Astrocyte (in vitro differentiated cells and primary cell): ENCODE data around the gene C13orf46. TPM values are rescaled to one million over a fixed set of nuclear protein-coding genes. Genes with fewer than 3 reads are reported as not detected.

Experiments
- DNase-seq: peaks from one replicate; pipeline ENCODE4 v3.0.0-alpha.2; 2010; ENCODE audit warnings: low read depth
- FAIRE-seq: peaks from 2 replicates; lab custom pipeline; 2011; peaks lifted over from hg19 to GRCh38; lab: Jason Lieb, UNC
- H2AFZ ChIP-seq: 2 replicates; pipeline ENCODE4 v1.6.0; 2012; ENCODE audit warnings: low read depth, low read length, inconsistent platforms
- H3K27ac ChIP-seq: 2 replicates; pipeline ENCODE4 v1.5.1; 2011; ENCODE audit warnings: low read depth, low read length, inconsistent platforms
- H3K27me3 ChIP-seq: 2 replicates; pipeline ENCODE4 v1.6.0; 2011; ENCODE audit warnings: low read length, inconsistent platforms; ENCODE audit not compliant: insufficient read depth
- H3K36me3 ChIP-seq: 2 replicates; pipeline ENCODE4 v1.5.1; 2011; ENCODE audit warnings: low read length, inconsistent platforms; ENCODE audit not compliant: insufficient read depth
- H3K4me1 ChIP-seq: 2 replicates; pipeline ENCODE4 v1.5.1; 2011; ENCODE audit warnings: low read length, inconsistent platforms; ENCODE audit not compliant: insufficient read depth
- H3K4me2 ChIP-seq: 2 replicates; pipeline ENCODE4 v1.6.0; 2012; ENCODE audit warnings: low read length, inconsistent platforms
- H3K4me3 ChIP-seq: 2 replicates; pipeline ENCODE4 v1.5.1; 2011; ENCODE audit warnings: low read depth, mild to moderate bottlenecking, low read length, inconsistent platforms; ENCODE audit not compliant: insufficient read depth
- H3K79me2 ChIP-seq: 2 replicates; pipeline ENCODE4 v1.6.0; 2012; ENCODE audit warnings: mild to moderate bottlenecking, low read length, inconsistent platforms; ENCODE audit not compliant: insufficient read depth
- H3K9ac ChIP-seq: 2 replicates; pipeline ENCODE4 v1.6.0; 2012; ENCODE audit warnings: mild to moderate bottlenecking, low read length, inconsistent platforms
- H3K9me3 ChIP-seq: 2 replicates; pipeline ENCODE4 v1.5.1; 2012; ENCODE audit warnings: low read depth, mild to moderate bottlenecking, low read length, inconsistent platforms; ENCODE audit not compliant: insufficient read depth
- H4K20me1 ChIP-seq: 2 replicates; pipeline ENCODE4 v1.6.0; 2012; ENCODE audit warnings: low read length, inconsistent platforms; ENCODE audit not compliant: insufficient read depth
- H3K27ac Mint-ChIP-seq: one replicate; pipeline ENCODE4 v1.8.0; 2021; ENCODE audit warnings: mild to moderate bottlenecking, mixed read lengths; ENCODE audit not compliant: unreplicated experiment
- H3K27me3 Mint-ChIP-seq: one replicate; pipeline ENCODE4 v1.8.0; 2021; ENCODE audit warnings: low read depth, mixed read lengths; ENCODE audit not compliant: unreplicated experiment
- H3K36me3 Mint-ChIP-seq: one replicate; pipeline ENCODE4 v1.8.0; 2021; ENCODE audit warnings: low read depth, mixed read lengths; ENCODE audit not compliant: unreplicated experiment
- H3K4me1 Mint-ChIP-seq: one replicate; pipeline ENCODE4 v1.8.0; 2021; ENCODE audit warnings: low read depth, mixed read lengths; ENCODE audit not compliant: unreplicated experiment
- H3K4me3 Mint-ChIP-seq: one replicate; pipeline ENCODE4 v1.8.0; 2021; ENCODE audit warnings: mild to moderate bottlenecking, moderate library complexity, mixed read lengths; ENCODE audit not compliant: unreplicated experiment
- H3K9me3 Mint-ChIP-seq: one replicate; pipeline ENCODE4 v1.8.0; 2021; ENCODE audit warnings: mild to moderate bottlenecking, mixed read lengths; ENCODE audit not compliant: unreplicated experiment
- EZH2 ChIP-seq: IDR thresholded peaks from 2 replicates; pipeline ENCODE4 v1.6.1; 2012; ENCODE audit warnings: mild to moderate bottlenecking, low read length, inconsistent platforms; ENCODE audit not compliant: insufficient read depth
- total RNA-seq: library from RNA; stranded (reverse); gene quantifications from 2 replicates; pipeline ENCODE4 v1.2.1, GENCODE V29; 2021
- TF ChIP-seq, protein P1 (sequence below): IDR thresholded peaks from 2 replicates; pipeline ENCODE4 v1.5.1; 2011; ENCODE audit warnings: low read depth, mild to moderate bottlenecking, inconsistent platforms, low read length, moderate library complexity; ENCODE audit not compliant: insufficient read depth

Gene C13orf46
- total RNA-seq, 1 donor from 2014 or later: 5.0 TPM

DNA sequence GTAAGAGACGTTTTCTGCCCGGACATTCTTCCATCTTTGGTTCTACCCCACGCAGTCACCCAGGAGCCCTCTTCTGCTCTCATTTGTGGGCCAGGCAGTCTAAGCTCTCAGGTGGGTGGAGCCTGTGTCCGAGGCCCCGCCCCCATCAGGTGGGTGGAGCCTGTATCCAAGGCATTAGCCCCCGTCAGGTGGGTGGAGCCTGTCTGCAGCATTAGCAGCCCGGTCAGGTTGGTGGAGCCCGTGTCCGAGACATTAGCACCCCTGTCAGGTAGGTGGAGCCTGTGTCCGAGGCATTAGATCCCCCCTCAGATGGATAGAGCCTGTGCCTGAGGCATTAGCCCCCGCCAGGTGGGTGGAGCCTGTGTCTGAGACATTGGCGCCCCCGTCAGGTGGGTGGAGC is 45.5 kb upstream of the C13orf46 start:
- peaks cover 31% of the 10 kb centered on the region for H3K36me3 ChIP-seq
- H3K27ac Mint-ChIP-seq: no peak overlapping the region
- H3K4me1 Mint-ChIP-seq: peaks cover 2% of the 10 kb centered on the region

DNA sequence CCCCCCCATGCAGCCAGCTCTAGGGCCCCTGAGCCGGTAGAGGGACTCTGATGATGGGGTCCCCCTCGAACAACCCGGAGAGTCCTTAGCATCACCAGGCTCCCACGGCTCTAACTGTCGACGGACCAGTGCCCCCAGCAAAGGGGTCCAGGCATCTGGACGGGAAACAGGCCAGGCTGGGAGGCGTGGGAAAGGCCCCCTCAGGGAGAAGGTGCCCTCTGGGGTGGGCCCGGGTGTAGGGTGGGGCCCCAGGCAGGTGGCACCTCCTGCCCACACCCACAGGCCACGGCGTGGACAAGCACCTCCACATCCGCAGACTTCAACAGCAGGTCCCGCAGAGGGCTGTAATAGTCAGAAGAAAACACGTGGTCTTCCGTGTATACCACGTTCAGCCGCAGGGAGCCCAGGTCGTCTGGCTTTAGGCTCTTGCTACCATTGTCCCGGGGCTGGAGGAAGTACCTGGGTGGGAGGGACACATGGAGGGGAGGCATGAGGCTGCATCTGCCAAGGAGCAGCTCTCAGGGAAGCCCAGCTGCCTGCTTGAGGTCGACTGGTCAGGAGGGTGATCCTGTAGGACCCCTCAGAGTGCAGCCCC is 44.7 kb upstream of the C13orf46 start:
- no peak for FAIRE-seq
- peaks cover 25% of the 10 kb centered on the region for H3K36me3 ChIP-seq

More for the DNA sequence above, 45.5 kb upstream of the C13orf46 start:
- Histone ChIP-seq H3K4me1 (peaks cover 8% of the 10 kb centered on the region), H3K4me2 (no peak overlapping the region), H2AFZ (no peak overlapping the region), H3K4me3 (no peak overlapping the region), H3K79me2 (peaks cover 13% of the 10 kb centered on the region), H3K27ac (no peak overlapping the region), H3K9ac (no peak overlapping the region), H3K9me3 (no peaks in the 10 kb centered on the region), H3K27me3 (no peaks in the 10 kb centered on the region), H4K20me1 (peaks cover 29% of the 10 kb centered on the region)
- Mint-ChIP-seq H3K27me3 (no peaks in the 10 kb centered on the region), H3K4me3 (no peak overlapping the region), H3K36me3 (peaks cover 29% of the 10 kb centered on the region), H3K9me3 (no peaks in the 10 kb centered on the region)
- TF ChIP-seq, protein P1, sequence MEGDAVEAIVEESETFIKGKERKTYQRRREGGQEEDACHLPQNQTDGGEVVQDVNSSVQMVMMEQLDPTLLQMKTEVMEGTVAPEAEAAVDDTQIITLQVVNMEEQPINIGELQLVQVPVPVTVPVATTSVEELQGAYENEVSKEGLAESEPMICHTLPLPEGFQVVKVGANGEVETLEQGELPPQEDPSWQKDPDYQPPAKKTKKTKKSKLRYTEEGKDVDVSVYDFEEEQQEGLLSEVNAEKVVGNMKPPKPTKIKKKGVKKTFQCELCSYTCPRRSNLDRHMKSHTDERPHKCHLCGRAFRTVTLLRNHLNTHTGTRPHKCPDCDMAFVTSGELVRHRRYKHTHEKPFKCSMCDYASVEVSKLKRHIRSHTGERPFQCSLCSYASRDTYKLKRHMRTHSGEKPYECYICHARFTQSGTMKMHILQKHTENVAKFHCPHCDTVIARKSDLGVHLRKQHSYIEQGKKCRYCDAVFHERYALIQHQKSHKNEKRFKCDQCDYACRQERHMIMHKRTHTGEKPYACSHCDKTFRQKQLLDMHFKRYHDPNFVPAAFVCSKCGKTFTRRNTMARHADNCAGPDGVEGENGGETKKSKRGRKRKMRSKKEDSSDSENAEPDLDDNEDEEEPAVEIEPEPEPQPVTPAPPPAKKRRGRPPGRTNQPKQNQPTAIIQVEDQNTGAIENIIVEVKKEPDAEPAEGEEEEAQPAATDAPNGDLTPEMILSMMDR: no peak
- no peak for TF ChIP-seq EZH2
- DNase-seq (no peak), FAIRE-seq (no peak)

More for the DNA sequence above, 44.7 kb upstream of the C13orf46 start:
- Mint-ChIP-seq H3K36me3 (peaks cover 25% of the 10 kb centered on the region), H3K4me3 (no peak overlapping the region), H3K4me1 (peaks cover 2% of the 10 kb centered on the region), H3K27ac (no peak overlapping the region), H3K9me3 (no peaks in the 10 kb centered on the region), H3K27me3 (no peaks in the 10 kb centered on the region)
- Histone ChIP-seq H3K79me2 (peaks cover 7% of the 10 kb centered on the region), H3K4me3 (no peak overlapping the region), H3K4me1 (peaks cover 8% of the 10 kb centered on the region), H3K27me3 (no peaks in the 10 kb centered on the region), H3K4me2 (no peak overlapping the region), H3K9me3 (no peaks in the 10 kb centered on the region), H3K9ac (no peak overlapping the region), H2AFZ (no peak overlapping the region), H3K27ac (no peak overlapping the region), H4K20me1 (peaks cover 32% of the 10 kb centered on the region)
- DNase-seq: no peak
- TF ChIP-seq EZH2: no peak
- TF ChIP-seq, protein P1: no peak
